Occipital lobe (tissue), 3 donors: Measurements from ENCODE around the gene DIP2C. TPM values are rescaled to one million over a fixed set of nuclear protein-coding genes. Genes with fewer than 3 reads are reported as not detected.

Experiments used
- DNase-seq: peaks from one replicate; lab custom pipeline; 2025; lab: John Stamatoyannopoulos, UW
- small RNA-seq: library from RNA; depleted of rRNA; stranded (forward); fragments of <200 nt; gene quantifications from one replicate; pipeline ENCODE3, GENCODE V24; 2014
- total RNA-seq: library from RNA; depleted of rRNA; stranded (reverse); fragments of >200 nt; gene quantifications from one replicate; pipeline ENCODE4 v1.2.3, GENCODE V29; 2014

DIP2C gene
- total RNA-seq, 1 donor from 2014 or later, result 42.0 TPM

GRCh38 chr10:248307-248706 lies 441.2 kb downstream of the DIP2C start:
- DNase-seq, result no peak

DNA sequence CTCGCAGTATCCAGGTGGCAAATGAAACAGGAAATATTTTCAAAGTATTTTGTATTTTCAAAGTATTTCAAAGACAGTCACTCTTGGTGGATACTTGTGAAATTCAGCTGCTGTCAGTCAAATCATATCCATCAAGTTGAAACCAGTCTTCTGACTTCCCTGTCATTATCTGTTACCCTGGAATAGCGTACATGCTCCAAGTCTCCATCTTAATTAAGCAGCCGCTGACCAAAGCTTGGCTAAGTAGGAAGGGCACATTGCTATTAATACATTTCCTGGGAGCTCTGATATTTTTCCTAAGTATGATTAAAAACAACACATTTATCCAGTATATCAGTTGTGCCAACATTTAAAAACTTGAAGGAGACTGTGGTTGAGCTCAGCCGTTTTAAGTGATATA lies 442.0 kb downstream of the DIP2C start:
- no peak for DNase-seq

GRCh38 chr10:246431-246830 lies 443.0 kb downstream of the DIP2C start:
- DNase-seq, result no peak

- no peak for DNase-seq
Measured at GRCh38 chr10:244227-244626, 445.2 kb downstream of the DIP2C start.

GRCh38 chr10:241966-242643 lies 447.4 kb downstream of the DIP2C start:
- no peak for DNase-seq

DNA sequence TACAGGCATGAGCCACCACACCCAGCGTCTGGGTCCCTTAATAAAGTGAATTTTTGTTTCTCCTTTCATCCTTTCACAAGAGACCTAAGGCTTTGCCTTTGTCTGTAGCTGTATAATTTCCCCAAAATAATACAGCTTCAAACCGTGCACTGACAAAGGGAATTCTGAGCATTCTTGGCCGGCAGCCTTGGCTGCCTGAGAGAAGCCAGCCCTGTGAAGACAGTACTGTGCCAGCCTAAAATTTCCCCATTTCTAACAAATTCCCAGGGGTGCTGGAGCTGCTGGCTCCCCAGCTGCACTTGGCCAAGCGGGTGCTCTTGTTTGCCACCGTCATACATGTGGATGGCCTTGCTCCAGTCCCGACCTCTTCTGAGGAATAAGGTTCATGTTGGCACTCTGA lies 448.0 kb downstream of the DIP2C start:
- peak; percentile 41 for DNase-seq

DNA sequence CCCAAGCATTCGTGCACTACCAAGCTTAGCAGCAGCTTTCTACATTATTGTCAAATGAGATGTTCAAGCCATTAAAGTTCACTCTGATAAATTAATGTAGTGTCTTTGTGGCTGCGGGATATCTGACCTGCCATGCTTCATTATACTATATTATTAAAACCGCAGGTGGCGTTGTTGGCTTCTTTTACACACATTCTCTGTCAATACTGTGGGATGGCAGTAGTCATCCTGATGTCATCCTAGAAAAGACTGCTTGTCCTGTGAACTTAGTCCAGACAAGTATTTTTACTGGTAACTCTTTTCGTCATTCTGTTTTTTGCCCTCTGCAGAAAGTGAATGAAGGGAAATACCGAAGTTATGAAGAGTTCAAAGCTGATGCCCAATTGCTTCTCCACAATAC lies 450.4 kb downstream of the DIP2C start:
- no peak for DNase-seq

DNA sequence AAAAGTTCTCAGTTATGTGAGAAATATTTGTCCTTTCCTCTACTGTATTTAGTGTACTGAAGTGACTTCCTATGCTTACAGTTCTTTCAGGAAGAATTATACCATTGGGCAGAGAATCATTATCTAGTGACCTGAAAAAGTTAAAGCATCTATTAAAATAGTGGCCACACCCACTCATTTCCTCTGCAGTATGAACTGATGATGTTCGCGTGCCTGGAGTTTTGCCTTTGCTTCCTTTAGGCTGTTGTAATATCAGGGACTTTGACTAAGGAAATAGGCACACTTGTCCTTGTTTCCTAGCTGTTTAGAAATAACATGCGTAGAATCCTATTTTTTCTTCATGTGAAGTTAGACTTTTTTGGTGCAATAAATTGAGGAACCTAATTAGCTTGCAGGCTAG lies 453.6 kb downstream of the DIP2C start:
- DNase-seq, result no peak

- no peak for DNase-seq
Measured at GRCh38 chr10:234708-235406, 454.6 kb downstream of the DIP2C start.

- no peak for DNase-seq
Measured at GRCh38 chr10:232878-233277, 456.6 kb downstream of the DIP2C start.

GRCh38 chr10:232061-232460 lies 457.4 kb downstream of the DIP2C start:
- DNase-seq, result no peak

DNA sequence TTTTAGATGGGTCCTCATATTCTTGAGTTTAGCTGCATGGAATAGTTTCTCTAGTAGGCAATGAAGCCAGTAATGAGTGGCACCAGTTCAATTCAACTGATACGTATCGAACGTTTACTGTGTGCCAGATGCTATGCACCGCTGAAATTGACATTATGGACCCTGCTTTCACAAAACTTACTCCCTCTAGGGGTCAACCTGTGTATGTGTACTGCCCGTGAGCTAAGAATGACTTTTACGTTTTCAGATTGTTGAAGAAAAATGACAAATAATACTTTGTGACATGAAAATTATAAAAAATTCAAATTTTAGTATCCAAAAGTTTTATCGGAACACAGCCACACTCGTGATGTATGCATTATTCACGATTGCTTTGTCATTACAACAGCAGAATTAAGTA lies 458.7 kb downstream of the DIP2C start:
- no peak for DNase-seq

GRCh38 chr10:228366-228765 lies 461.1 kb downstream of the DIP2C start:
- no peak for DNase-seq

- no peak for DNase-seq
Measured at GRCh38 chr10:227014-227413, 462.5 kb downstream of the DIP2C start.

DNA sequence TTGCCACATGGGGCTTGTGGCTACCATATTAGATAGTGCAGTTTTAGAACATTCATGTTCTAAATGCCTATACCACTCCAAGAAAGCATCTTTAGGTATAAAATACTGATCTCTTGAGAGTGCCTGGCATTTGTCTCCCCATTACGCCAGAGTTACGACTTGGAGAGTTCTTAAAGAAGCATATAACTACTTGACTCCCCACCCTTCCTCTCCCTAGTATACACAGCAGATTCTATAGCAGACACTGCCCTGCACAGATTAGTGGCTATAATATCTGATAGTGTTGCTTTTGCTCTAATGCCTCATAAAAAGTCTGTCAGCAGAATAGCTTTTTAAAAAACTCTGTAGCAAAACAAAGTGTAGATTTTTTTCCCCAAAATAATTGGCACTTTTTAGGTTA lies 463.4 kb downstream of the DIP2C start:
- DNase-seq, result no peak

DNA sequence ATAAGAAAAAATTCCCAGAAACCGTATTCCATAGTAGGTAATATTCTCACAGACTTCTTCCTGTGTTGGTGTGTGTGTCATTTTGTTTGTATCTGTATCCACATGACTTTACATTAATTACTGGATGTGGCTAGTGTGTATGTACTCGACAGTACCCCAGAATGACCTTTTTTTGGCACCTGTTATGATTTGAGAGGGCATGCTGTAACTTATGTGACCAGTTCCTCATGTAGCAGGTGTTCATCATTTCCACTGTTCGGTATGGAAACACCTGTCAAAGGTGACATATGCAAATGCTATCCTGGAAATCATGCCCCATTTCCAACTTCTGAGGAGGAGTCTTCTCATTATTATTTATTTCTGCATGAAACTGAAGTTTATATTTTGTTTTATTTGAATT lies 464.9 kb downstream of the DIP2C start:
- no peak for DNase-seq

Small RNA genes lying within 50 kb of the gene (small RNA-seq; reads per million reads assigned to genes)
- gene MIR5699 (1.1 reads per million, percentile 75 among the genes with 10 or more reads in this experiment), gene RN7SL754P (not detected), gene RNA5SP298 (0.12 reads per million)

Other genes with a start within 250 kb of the DIP2C start
- 29.5 TPM for gene LARP4B, start 242.0 kb upstream of the DIP2C start, total RNA-seq